Sigmoid colon (tissue), 7 donors: Measurements from ENCODE around the gene PRXL2A. TPM values are rescaled to one million over a fixed set of nuclear protein-coding genes. Genes with fewer than 3 reads are reported as not detected.

Experiments
- DNase-seq: peaks from one replicate; pipeline ENCODE4 v3.0.0-alpha.2; 2019
- H3K27ac ChIP-seq, 4 donors: fragments of 200-600 bp; sonication (generic); one replicate each; pipeline ENCODE4 v1.5.1; 2016 to 2019; ENCODE audit warnings: mild to moderate bottlenecking in 1 of 4
- H3K27me3 ChIP-seq, 3 donors: fragments of 200-600 bp; sonication (generic); one replicate each; pipeline ENCODE4 v1.5.1; 2019; ENCODE audit warnings: mild to moderate bottlenecking in 1 of 3
- H3K36me3 ChIP-seq, 4 donors: fragments of 200-600 bp; sonication (generic); one replicate each; pipeline ENCODE4 v1.5.1; 2016 to 2019
- H3K4me1 ChIP-seq, 4 donors: fragments of 200-600 bp; sonication (generic); one replicate each; pipeline ENCODE4 v1.5.1; 2017 to 2019
- H3K4me3 ChIP-seq, 4 donors: fragments of 200-600 bp; sonication (generic); one replicate each; pipeline ENCODE4 v1.5.1; 2017 to 2019; ENCODE audit warnings: mild to moderate bottlenecking in 2 of 4, moderate library complexity in 1 of 4
- H3K9me3 ChIP-seq, 4 donors: fragments of 200-600 bp in 3 of 4; sonication (generic) in 3 of 4; one replicate each; pipeline versions ENCODE4 v1.5.1 to v1.6.1; 2013 to 2019
- EP300 ChIP-seq, 4 donors: sonication (generic); formaldehyde crosslinking; IDR thresholded peaks; one replicate each; pipeline ENCODE4 v1.6.1; 2017; ENCODE audit warnings: antibody characterized with exemption in 4 of 4
- POLR2A ChIP-seq, 2 donors: fragments of 450-650 bp; IDR thresholded peaks; one replicate each; pipeline ENCODE4 v1.6.1; 2016; ENCODE audit warnings: antibody characterized with exemption in 2 of 2, mild to moderate bottlenecking in 2 of 2, moderate library complexity in 2 of 2
- POLR2AphosphoS5 ChIP-seq, 4 donors: sonication (generic); formaldehyde crosslinking; IDR thresholded peaks; one replicate each; pipeline ENCODE4 v1.6.1; 2017; ENCODE audit warnings: antibody characterized with exemption in 4 of 4
- WGBS, 2 donors: extraction: QIAGEN DNeasy Blood & Tissue Kit; methylation state at CpG; one replicate each; pipeline ENCODE4 v1.1.7; 2013; 5-methylcytosine and 5-hydroxymethylcytosine counted together
- intact Hi-C: fragments of 100-400 bp; cut with DNase I; formaldehyde crosslinking; loops from one replicate; pipeline ENCODE4 v1.15.1; 2023
- polyA plus RNA-seq, 3 donors: library from polyadenylated mRNA; stranded (reverse); fragments of 200-250 nt; gene quantifications; one replicate each; pipeline ENCODE4 v1.2.3, GENCODE V29; 2013
- total RNA-seq, 4 donors: library from RNA; depleted of rRNA; stranded (reverse); fragments of >200 nt; gene quantifications; one replicate each; pipeline ENCODE4 v1.1.0, GENCODE V29; 2016
- TF ChIP-seq, protein P1 (sequence below), 4 experiments: fragments of 450-650 bp in 3 of 4; fragments of 200-600 bp in 1 of 4; IDR thresholded peaks; one replicate each; pipeline ENCODE4 v1.5.1; 2016 to 2019; ENCODE audit warnings: antibody characterized with exemption in 4 of 4, mild to moderate bottlenecking in 3 of 4, moderate library complexity in 2 of 4
- donor health status: healthy with polysubstance abuse.
- donor health status: Bipolar disorder and iron deficiency.
- donor health status: healthy.

PRXL2A gene
- total and polyA plus RNA-seq, 7 donors: 33.3 to 63.5 (median 48.7) TPM

DNA sequence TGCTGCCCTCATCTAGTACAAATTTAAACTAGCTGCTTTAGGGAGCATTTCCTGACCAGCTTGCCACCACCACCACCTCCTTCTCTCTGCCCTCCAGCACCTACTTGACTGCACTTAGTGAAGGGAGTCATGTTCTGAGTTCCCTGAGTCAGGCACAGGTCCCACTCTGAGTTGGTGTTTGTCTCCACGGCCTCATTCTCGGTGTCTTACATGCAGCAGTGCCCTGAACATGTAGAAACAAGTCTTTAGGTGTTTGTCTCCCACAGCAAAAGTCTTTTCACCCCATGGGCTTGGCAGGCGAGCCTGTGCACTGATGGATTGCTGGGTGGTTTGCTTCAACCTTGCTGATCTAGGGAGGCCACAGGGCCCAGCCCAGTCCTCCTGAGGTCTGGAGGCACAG is 62.6 kb downstream of the PRXL2A start:
- H3K4me1 ChIP-seq: peaks cover 0 to 58% (median 51%) of the 10 kb centered on the region in 4 donors
- intact Hi-C loops: no loop called here
- peak overlapping the region in 1 of 4 donors; percentile 18 for H3K27ac ChIP-seq
- no peaks in the 10 kb centered on the region for H3K27me3 ChIP-seq
- no peak for DNase-seq
- no peaks in the 10 kb centered on the region for H3K9me3 ChIP-seq
- WGBS, 2 donors: 77 to 88% methylated on average over 3 of the region's 3 CpGs
- no peak for TF ChIP-seq POLR2A (IDR thresholded peaks at IDR 0.05)
- no peak for TF ChIP-seq EP300 (IDR thresholded peaks at IDR 0.05)
- no peak for TF ChIP-seq POLR2AphosphoS5 (IDR thresholded peaks at IDR 0.05)
- TF ChIP-seq, protein P1, sequence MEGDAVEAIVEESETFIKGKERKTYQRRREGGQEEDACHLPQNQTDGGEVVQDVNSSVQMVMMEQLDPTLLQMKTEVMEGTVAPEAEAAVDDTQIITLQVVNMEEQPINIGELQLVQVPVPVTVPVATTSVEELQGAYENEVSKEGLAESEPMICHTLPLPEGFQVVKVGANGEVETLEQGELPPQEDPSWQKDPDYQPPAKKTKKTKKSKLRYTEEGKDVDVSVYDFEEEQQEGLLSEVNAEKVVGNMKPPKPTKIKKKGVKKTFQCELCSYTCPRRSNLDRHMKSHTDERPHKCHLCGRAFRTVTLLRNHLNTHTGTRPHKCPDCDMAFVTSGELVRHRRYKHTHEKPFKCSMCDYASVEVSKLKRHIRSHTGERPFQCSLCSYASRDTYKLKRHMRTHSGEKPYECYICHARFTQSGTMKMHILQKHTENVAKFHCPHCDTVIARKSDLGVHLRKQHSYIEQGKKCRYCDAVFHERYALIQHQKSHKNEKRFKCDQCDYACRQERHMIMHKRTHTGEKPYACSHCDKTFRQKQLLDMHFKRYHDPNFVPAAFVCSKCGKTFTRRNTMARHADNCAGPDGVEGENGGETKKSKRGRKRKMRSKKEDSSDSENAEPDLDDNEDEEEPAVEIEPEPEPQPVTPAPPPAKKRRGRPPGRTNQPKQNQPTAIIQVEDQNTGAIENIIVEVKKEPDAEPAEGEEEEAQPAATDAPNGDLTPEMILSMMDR (IDR thresholded peaks at IDR 0.05): no peak
- H3K4me3 ChIP-seq: no peak overlapping the region
- peaks cover 0 to 24% (median 0%) of the 10 kb centered on the region in 4 donors for H3K36me3 ChIP-seq

DNA sequence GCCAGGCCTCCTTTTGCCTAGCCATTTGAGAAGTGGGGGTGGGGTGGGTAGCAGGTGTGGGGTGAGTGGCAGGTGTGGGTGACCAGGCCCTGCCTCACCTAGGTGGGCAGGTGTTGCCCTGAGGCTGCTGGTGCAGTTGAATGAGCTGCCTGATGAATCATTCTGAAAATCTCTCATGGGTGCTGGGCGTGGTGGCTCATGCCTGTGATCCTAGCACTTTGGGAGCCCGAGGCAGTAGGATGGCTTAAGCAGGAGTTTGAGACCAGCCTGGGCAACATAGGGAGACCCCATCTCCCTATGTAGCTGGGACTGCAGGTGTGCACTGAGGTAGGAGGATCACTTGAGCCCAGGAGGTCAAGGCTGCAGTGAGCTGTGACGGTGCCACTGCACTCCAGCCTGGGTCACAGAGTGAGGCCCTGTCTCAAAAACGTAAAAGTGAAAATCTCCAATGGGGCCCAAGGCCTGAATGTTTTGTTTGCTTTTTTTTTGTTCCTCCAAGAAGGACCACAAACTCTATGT is 63.4 kb downstream of the PRXL2A start:
- Histone ChIP-seq H3K9me3 (no peaks in the 10 kb centered on the region), H3K4me3 (no peak overlapping the region), H3K4me1 (peaks cover 0 to 50% (median 45%) of the 10 kb centered on the region in 4 donors), H3K27ac (peak overlapping the region in 1 of 4 donors; percentile 18), H3K36me3 (peaks cover 0 to 24% (median 0%) of the 10 kb centered on the region in 4 donors), H3K27me3 (no peaks in the 10 kb centered on the region)
- DNase-seq: no peak
- intact Hi-C loops: no loop called here
- WGBS, 2 donors: 49 to 53% methylated on average over 4 of the region's 4 CpGs
- TF ChIP-seq, protein P1 (IDR thresholded peaks at IDR 0.05): no peak
- no peak for TF ChIP-seq POLR2AphosphoS5 (IDR thresholded peaks at IDR 0.05)
- TF ChIP-seq EP300 (IDR thresholded peaks at IDR 0.05): no peak
- TF ChIP-seq POLR2A (IDR thresholded peaks at IDR 0.05): no peak

DNA sequence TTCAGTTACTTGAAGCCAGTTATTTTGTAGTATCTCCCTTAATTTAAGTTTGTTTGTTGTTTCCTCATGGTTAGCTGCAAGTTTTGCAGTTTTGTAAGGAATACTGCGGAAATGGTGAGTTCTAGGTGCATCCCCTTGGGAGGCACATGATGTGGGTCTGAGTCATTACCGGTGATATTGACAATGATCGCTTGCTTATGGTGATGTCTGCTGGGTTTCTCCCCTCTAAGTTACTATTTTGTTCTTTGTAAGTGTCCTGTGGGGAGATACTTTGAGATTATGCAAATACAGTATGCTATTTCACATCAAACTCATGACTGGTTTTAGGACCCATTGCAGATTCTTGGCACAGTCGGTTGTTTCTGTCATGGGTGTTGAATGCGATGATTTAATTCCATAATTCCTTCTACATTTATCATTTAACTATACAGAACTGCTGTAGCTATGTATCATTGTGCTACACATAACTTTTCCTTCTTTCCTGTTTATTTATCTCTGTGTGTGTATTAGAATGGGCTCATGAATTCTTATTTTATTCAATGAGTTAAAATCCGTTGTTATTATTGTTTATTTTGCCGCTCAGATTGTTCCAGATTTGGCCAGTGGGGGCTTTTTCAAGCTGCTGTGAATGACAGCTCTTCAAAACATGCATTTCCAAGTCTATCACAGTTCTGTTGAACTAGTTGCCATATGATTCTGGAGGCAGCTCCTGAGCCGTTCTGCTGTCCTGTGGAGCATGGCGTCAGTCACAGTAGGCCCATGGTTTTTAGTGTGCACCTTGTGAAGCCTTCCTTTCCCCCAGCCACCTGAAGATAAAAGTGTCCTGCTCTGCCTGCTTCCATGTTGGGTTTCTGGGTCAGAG is 64.1 kb downstream of the PRXL2A start:
- H3K36me3 ChIP-seq: peaks cover 0 to 27% (median 0%) of the 10 kb centered on the region in 4 donors
- no peak overlapping the region for H3K4me3 ChIP-seq
- 65 to 77% methylated on average over 9 of the region's 9 CpGs for WGBS, 2 donors
- intact Hi-C loops: no loop called here
- TF ChIP-seq, protein P1 (IDR thresholded peaks at IDR 0.05): no peak
- no peak for DNase-seq
- H3K9me3 ChIP-seq: no peaks in the 10 kb centered on the region
- H3K27ac ChIP-seq: peak overlapping the region in 2 of 4 donors; percentile 4 to 26
- no peaks in the 10 kb centered on the region for H3K27me3 ChIP-seq
- H3K4me1 ChIP-seq: peaks cover 0 to 45% (median 41%) of the 10 kb centered on the region in 4 donors

DNA sequence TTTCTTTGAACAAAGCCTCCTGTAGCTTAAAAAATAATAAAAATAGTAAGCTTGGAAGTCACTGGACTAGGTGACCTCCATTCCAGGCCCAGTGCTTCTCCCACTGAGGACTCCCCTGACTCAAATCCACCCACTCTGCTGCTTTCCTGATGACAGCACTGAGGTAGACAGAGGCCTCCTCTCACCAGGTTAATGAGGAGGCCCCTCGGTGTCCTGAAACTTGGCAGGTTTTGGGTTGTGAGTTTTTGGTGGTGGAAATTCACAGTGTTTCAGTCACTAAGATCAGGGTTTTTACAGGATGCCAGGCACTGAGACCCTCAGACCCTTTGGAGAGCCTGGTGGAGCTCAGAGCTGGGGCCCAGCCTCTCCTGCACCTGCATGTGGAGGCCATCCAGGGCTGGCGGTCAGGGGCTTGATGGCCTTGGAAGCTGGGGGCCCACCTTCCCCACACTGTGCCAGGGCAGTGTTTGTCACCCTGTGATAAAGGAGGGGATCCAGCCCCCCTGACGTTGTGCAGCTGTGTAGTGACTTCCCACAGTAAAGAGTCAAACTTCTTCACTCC is 64.8 kb downstream of the PRXL2A start:
- Histone ChIP-seq H3K27me3 (no peaks in the 10 kb centered on the region), H3K4me1 (peaks cover 0 to 39% (median 34%) of the 10 kb centered on the region in 4 donors), H3K9me3 (no peaks in the 10 kb centered on the region), H3K4me3 (no peak overlapping the region), H3K27ac (peak overlapping the region in 2 of 4 donors; percentile 4 to 26), H3K36me3 (peaks cover 0 to 34% (median 0%) of the 10 kb centered on the region in 4 donors)
- TF ChIP-seq, protein P1 (IDR thresholded peaks at IDR 0.05): no peak
- TF ChIP-seq POLR2A (IDR thresholded peaks at IDR 0.05) (no peak), POLR2AphosphoS5 (IDR thresholded peaks at IDR 0.05) (no peak), EP300 (IDR thresholded peaks at IDR 0.05) (no peak)
- DNase-seq: no peak
- WGBS, 2 donors: 72 to 86% methylated on average over 3 of the region's 3 CpGs
- intact Hi-C loops: no loop called here
